DMS 273 (cell line): ENCODE data around the gene MTERF4.

Source experiments
- DNase-seq: peaks from one replicate; lab custom pipeline; 2025; ENCODE audit not compliant: unreplicated experiment; lab: John Stamatoyannopoulos, UW

MTERF4 gene

DNA sequence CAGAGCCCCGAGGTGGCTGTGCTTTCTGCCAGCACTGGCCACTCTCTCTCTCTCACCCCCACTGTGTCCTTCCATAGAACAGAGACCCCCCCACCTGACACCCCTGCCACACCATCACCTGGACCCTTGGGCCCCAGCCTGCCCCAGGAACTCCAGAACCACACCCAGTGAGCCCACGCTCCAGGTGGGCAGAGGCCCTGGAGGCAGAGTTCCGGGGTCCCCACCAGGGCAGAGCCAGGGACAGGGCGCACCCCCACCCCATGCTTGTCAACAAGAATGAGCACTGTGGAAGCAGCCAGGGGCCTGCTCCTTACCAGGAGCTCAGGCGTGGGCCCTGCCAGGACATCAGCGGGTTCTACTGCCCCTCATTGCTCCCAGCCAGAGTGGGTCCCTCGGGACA is 32.6 kb upstream of the MTERF4 start:
- no peak for DNase-seq

- no peak for DNase-seq
These were observed 31.3 kb upstream of the MTERF4 start for GRCh38 chr2:241133436-241133820.

GRCh38 chr2:241132538-241133435 is 30.7 kb upstream of the MTERF4 start:
- no peak for DNase-seq

DNA sequence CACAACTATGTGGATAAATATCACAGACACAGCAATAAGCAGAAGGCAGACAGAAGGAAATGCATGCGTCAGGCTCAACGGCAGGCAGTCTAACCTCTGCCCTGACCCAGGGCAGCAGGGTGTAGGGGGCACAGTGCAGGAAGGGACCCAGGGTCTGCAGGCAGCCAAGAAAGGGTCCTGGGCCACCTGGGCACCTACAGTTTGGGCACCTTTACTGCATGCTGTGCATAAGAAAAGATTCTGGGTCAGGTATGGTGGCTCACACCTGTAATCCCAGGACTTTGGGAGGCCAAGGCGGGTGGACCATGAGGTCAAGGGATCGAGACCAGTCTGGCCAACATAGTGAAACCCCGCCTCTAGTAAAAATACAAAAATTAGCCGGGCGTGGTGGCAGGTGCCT is 29.4 kb upstream of the MTERF4 start:
- DNase-seq = no peak

GRCh38 chr2:241130316-241130715 is 28.2 kb upstream of the MTERF4 start:
- DNase-seq = no peak

DNA sequence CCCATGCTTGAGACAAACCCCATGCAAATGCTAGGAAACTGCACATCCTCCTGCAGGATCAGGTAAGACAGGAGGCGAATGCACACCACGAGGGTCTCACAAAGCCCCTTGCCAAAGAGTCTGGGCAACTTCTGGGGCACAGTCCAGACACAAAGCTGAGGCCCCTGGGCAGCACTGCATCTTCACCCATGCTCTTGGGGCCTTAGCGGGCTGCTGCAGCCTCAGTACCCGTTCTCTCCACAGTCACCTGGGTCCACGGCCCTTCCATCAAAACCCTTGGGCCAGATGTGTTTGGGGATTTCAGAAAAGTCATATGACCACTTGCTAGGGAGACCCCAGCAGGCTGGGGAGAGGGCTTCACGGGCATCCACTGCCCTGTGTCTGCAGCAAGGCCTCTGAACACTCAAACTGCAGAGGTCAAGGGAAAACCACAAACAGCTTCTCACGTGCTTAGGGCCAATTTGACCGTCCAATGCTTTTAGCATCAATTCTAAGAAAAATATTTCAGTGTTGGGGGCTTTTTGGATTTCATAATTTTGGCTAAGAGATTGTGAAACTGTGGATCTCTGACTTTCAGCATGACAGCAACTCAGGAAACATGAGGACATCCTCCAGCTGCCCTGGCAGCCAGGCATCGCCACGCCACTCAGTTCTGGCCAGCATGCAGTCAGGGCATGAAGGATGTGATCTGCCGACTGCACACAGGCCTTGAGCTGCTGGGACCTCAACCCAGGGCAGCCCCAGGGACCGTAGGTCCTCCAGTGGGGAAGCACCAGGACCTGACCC is 27.2 kb upstream of the MTERF4 start:
- no peak for DNase-seq

GRCh38 chr2:241128266-241128665 is 26.2 kb upstream of the MTERF4 start:
- no peak for DNase-seq

- DNase-seq = no peak
These were observed 24.7 kb upstream of the MTERF4 start for GRCh38 chr2:241126771-241127202.

- no peak for DNase-seq
These were observed 24.1 kb upstream of the MTERF4 start for GRCh38 chr2:241126201-241126611.

DNA sequence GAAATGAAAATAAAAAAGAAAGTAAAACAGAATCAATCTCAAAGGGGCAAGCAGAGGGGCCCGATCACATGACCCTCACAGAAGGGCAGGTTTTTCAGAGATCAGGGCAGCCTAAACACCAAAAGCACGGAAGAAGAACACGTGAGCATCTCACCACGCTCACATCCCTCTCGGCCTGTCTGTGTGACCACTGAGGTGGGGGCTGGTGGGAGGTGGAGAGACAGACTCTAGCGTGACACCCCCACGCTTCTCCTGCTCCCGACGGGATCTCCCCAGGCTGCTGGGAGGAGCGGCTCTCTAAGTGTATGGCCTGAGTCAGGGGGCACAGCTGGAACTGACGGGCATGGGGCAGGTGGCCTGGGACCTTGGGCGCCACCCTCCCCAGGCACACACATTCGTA is 23.5 kb upstream of the MTERF4 start:
- DNase-seq = no peak

DNA sequence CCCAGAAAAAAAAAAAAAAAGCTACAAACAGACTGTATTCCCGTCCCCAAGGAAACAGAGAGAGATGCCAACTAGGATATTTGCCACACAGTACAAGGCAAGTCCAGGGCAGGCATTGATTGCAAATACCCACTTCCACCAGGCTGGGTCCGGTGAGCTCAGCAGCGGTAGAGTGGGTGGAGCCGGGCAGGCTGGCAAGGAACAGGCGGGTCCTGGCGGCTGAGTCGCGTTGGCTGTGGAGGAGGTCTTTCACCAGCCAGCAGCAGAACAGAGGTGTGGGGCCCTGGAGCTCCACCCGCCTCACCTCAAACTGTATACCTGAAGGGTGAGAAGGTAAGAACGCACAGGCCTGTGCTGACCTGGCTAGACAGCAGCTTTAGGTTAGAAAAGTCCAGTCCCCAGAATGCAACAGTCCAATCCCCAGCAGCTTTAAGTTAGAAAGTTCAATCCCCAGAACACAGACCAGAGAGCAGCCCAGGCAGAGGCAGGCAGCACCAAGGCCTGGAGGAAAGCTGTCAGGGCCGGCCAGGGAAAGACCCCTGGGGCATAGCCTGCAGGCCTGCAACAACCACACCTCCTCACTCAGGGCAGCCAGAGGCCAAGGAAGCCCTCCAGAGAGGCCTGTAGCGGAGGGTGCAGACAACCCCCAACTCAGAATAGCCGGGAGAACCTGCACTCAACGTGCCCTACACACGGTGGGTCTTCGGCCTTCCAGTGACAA is 21.9 kb upstream of the MTERF4 start:
- DNase-seq = no peak

DNA sequence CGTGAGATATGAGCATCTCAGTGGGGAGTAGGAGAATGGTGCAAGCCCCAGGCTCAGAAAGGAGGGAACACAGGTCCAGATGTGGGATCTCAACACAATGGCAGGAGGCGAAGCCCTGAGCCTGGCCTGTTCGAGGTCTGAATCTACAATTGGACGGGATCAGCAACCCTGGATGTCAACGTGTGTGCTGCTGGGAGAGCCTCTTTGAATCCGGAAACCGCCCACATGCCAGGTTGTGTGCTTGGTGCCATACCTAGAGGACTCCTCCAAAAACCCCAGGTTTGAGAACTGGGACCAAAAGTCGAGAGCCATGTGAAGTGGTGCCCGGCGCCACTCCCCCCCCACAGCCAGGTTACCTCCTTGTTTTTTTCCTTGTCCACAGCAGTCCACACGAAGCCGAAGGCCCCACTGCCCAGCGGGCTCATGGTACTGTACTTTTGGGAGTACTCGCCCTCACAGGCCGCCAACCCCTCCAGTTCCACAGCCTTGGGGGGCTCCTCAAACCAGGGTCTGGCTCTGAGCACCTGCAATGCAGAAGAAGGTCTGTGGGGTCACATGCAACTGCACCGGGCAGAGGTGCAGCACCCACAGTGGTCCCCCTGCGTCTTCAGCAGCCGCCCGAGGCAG is 20.4 kb upstream of the MTERF4 start:
- DNase-seq = no peak

DNA sequence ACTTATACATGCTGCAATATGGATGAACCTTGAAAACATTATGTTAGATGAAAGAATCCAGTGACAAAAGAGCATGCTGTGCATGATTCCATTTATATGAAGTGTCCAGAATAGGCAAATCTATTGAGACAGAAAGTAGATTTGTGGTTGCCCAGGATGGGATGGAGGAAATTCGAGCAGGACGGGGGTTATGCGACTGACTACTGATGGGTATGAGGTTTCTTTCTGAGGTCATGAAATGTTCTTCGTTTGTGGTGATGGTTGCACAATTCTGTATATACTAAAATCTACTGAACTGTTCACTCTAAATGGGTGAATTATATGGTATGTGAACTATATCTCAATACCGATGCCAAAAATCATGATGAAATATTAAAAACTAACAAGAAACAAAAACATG is 18.9 kb upstream of the MTERF4 start:
- no peak for DNase-seq

DNA sequence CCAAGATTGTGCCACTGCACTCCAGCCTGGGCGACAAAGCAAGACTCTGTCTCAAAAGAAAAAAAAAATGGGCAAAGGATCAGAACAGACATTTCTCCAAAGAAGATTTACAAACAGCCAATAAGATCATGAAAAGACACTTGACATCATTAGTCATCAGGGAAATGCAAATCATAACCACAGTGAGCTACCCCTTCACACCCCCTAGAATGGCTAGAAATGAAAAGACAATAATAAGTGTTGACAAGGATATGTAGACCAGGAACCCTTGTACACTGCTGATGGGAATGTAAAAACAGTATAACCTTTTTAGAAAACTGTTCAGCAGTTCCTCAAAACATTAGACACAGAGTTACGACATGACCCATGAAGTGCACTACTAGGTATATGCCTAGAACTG is 18.4 kb upstream of the MTERF4 start:
- DNase-seq = no peak

- no peak for DNase-seq
These were observed 16.8 kb upstream of the MTERF4 start for GRCh38 chr2:241118737-241119505.

DNA sequence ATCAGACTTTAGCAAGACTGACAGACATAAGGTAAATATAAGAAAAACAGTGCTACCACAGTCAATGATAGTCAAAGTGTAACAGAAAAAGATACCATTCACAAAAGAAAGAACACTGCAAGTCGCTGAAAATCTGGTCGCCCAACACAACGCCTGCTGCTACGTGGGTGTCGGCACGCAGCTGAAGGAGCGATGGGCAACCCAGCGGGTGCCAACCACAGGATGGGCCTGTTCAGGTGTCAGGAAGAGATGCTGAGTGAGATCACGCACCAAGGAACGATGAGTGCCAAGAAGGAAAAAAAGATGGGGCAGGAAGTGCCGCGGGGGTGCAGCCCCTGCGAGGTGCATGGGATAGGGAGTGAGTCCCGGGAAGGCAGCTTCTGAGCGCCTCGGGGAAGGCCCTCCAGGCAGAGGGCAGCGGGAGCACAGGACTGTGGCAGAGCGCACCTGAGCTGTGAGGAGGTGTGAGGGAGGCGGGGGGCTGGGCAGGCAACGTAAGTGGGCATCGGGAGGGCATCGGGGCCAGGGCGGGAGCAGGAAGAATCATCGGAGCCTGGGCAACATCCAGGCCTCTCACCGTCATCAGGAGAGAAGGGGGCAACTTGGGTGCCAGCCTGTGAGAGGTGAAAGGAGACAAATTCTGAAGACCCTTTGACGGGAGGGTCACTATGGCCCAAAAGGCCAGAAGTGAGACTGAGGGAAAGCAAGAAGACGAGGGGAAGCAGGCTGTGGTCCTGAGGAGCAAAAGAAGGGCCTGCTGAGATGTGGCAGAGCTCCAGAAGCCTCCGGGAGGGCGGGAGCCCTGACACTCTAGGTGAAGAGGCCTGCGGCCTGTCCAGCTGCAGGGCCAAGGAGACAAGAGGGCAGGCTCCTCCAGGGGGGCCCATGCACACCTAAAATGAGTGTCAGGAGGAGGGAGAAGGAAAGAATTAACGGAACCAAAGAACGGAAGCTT is 14.8 kb upstream of the MTERF4 start:
- no peak for DNase-seq

- DNase-seq = no peak
These were observed 13.3 kb upstream of the MTERF4 start for GRCh38 chr2:241115361-241115760.

GRCh38 chr2:241114836-241115235 is 12.7 kb upstream of the MTERF4 start:
- DNase-seq = no peak

- DNase-seq = no peak
These were observed 10.5 kb upstream of the MTERF4 start for GRCh38 chr2:241112592-241112991.
